Measurements from ENCODE around the gene GSDMA.

- TF ChIP-seq POLR2AphosphoS5 (IDR thresholded peaks at IDR 0.05; ENCODE audit: borderline replicate concordance, low read depth, low read length) = no peak
- no peak for TF ChIP-seq EZH2 (IDR thresholded peaks at IDR 0.05)
Observed at GRCh38 chr17:39979016-39979670, 16.3 kb downstream of the GSDMA start.
